Activated CD4-positive, alpha-beta memory T cell treated with anti-CD3 and anti-CD28 coated beads, Interleukin-2, amount 10 ng/mL, durations not matched to agents 7 days and 5 days (primary cell): ENCODE results near the gene ETFDH. TPM values are rescaled to one million over a fixed set of nuclear protein-coding genes. Genes with fewer than 3 reads are reported as not detected.
"Not testable (repeated sequence)": the region's sequence is repeated elsewhere in the genome, so short reads cannot be mapped to it uniquely, and the experiment has no call there.

ENCODE experiments used
- CTCF ChIA-PET: fragments of 350-600 bp; sonication (Branson Sonifier 250); formaldehyde crosslinking; loops from one replicate; lab custom pipeline; 2021; ENCODE audit warnings: antibody characterized with exemption, inconsistent platforms; lab: Charles Lee
- POLR2A ChIA-PET: fragments of 350-600 bp; sonication (Branson Sonifier 250); formaldehyde crosslinking; loops from one replicate; lab custom pipeline; 2021; ENCODE audit warnings: antibody characterized with exemption; lab: Charles Lee
- DNase-seq: peaks from one replicate; pipeline ENCODE4 v3.0.0-alpha.2; 2020
- H3K27ac Mint-ChIP-seq: one replicate; pipeline ENCODE4 v1.8.0; 2021; ENCODE audit warnings: mild to moderate bottlenecking, mixed read lengths
- H3K27me3 Mint-ChIP-seq: one replicate; pipeline ENCODE4 v1.8.0; 2021; ENCODE audit warnings: mixed read lengths
- H3K36me3 Mint-ChIP-seq: one replicate; pipeline ENCODE4 v1.8.0; 2021; ENCODE audit warnings: low read depth, mixed read lengths
- H3K4me1 Mint-ChIP-seq: one replicate; pipeline ENCODE4 v1.8.0; 2021; ENCODE audit warnings: mixed read lengths
- H3K4me3 Mint-ChIP-seq: one replicate; pipeline ENCODE4 v1.8.0; 2021; ENCODE audit warnings: mild to moderate bottlenecking, mixed read lengths
- H3K9me3 Mint-ChIP-seq: one replicate; pipeline ENCODE4 v1.8.0; 2021; ENCODE audit warnings: mixed read lengths
- total RNA-seq, 2 experiments: library from RNA; stranded (reverse); gene quantifications; one replicate each; pipeline ENCODE4 v1.2.3, GENCODE V29; 2021

The ETFDH gene
- 10 to 100 TPM; 22.0 to 24.3 TPM for total RNA-seq

- Mint-ChIP-seq H3K27me3 (no peaks in the 10 kb centered on the region), H3K4me1 (peaks cover 32% of the 10 kb centered on the region), H3K4me3 (peak within 1 kb of the TSS; percentile 84), H3K27ac (peak within 1 kb of the TSS; percentile 90), H3K36me3 (peaks cover 13% of the 10 kb centered on the region), H3K9me3 (no peaks in the 10 kb centered on the region)
- ChIA-PET POLR2A (interaction anchor here (0.9 to 2.3 kb wide), 4 partner anchors 41 to 97 kb away, joined by 3 to 13 read pairs (median 4); partner anchors contain the start of gene PPID), CTCF (interaction anchor here (0.8 to 2.2 kb wide), 3 partner anchors 9 to 531 kb away, joined by 3 to 7 read pairs (median 3); no protein-coding TSS in a partner anchor)
- peak; percentile 99 for DNase-seq
These were observed at the start of gene ETFDH for GRCh38 chr4:158671915-158672806. Gene ETFDH (plus strand): TSS chr4:158672296. CDS start chr4:158672457, 161 bp downstream.

- H3K4me1 Mint-ChIP-seq, result no peaks in the 10 kb centered on the region
- no peaks in the 10 kb centered on the region for H3K9me3 Mint-ChIP-seq
- H3K4me3 Mint-ChIP-seq, result no peak overlapping the region
- peaks cover 13% of the 10 kb centered on the region for H3K27me3 Mint-ChIP-seq
- no peaks in the 10 kb centered on the region for H3K36me3 Mint-ChIP-seq
- H3K27ac Mint-ChIP-seq, result no peak overlapping the region
- DNase-seq, result no peak
- POLR2A ChIA-PET, result no interaction called here
- CTCF ChIA-PET, result interaction anchor here (1.0 to 2.0 kb wide), 2 partner anchors 196 to 370 kb away, joined by 3 to 5 read pairs; no protein-coding TSS in a partner anchor
These were observed 47.1 kb upstream of the ETFDH start for GRCh38 chr4:158624889-158625478.

- ChIA-PET POLR2A (no interaction called here), CTCF (interaction anchor here (1.0 to 2.0 kb wide), 2 partner anchors 196 to 371 kb away, joined by 3 to 5 read pairs; no protein-coding TSS in a partner anchor)
- Mint-ChIP-seq H3K4me3 (no peak overlapping the region), H3K27ac (no peak overlapping the region), H3K4me1 (no peaks in the 10 kb centered on the region), H3K36me3 (no peaks in the 10 kb centered on the region), H3K9me3 (no peaks in the 10 kb centered on the region), H3K27me3 (peaks cover 10% of the 10 kb centered on the region)
- no peak for DNase-seq
These were observed 46.6 kb upstream of the ETFDH start for GRCh38 chr4:158625544-158625943.

- no peaks in the 10 kb centered on the region for H3K4me1 Mint-ChIP-seq
- POLR2A ChIA-PET, result no interaction called here
These were observed 41.2 kb upstream of the ETFDH start for GRCh38 chr4:158630893-158631292.

GRCh38 chr4:158636619-158637018 is 35.5 kb upstream of the ETFDH start:
- Mint-ChIP-seq H3K36me3 (no peaks in the 10 kb centered on the region), H3K4me3 (no peak overlapping the region), H3K4me1 (no peaks in the 10 kb centered on the region), H3K27me3 (peaks cover 23% of the 10 kb centered on the region), H3K9me3 (no peaks in the 10 kb centered on the region), H3K27ac (no peak overlapping the region)
- CTCF ChIA-PET, result no interaction called here
- DNase-seq, result no peak
- POLR2A ChIA-PET, result no interaction called here

More at GRCh38 chr4:158630893-158631292, 41.2 kb upstream of the ETFDH start:
- Mint-ChIP-seq H3K4me3 (no peak overlapping the region), H3K27ac (no peak overlapping the region), H3K9me3 (no peaks in the 10 kb centered on the region), H3K27me3 (peaks cover 21% of the 10 kb centered on the region), H3K36me3 (no peaks in the 10 kb centered on the region)
- DNase-seq, result no peak
- CTCF ChIA-PET, result no interaction called here

GRCh38 chr4:158644356-158644755 is 27.7 kb upstream of the ETFDH start:
- no peak for DNase-seq
- ChIA-PET POLR2A (no interaction called here), CTCF (no interaction called here)
- H3K27ac Mint-ChIP-seq, result no peak overlapping the region
- no peaks in the 10 kb centered on the region for H3K36me3 Mint-ChIP-seq
- no peaks in the 10 kb centered on the region for H3K9me3 Mint-ChIP-seq
- H3K27me3 Mint-ChIP-seq, result peaks cover 26% of the 10 kb centered on the region
- H3K4me1 Mint-ChIP-seq, result no peaks in the 10 kb centered on the region
- H3K4me3 Mint-ChIP-seq, result no peak overlapping the region

GRCh38 chr4:158644760-158645159 is 27.3 kb upstream of the ETFDH start:
- H3K27ac Mint-ChIP-seq, result no peak overlapping the region
- H3K4me3 Mint-ChIP-seq, result no peak overlapping the region
- peaks cover 26% of the 10 kb centered on the region for H3K27me3 Mint-ChIP-seq
- no peak for DNase-seq
- H3K4me1 Mint-ChIP-seq, result no peaks in the 10 kb centered on the region
- H3K9me3 Mint-ChIP-seq, result no peaks in the 10 kb centered on the region
- CTCF ChIA-PET, result no interaction called here
- no peaks in the 10 kb centered on the region for H3K36me3 Mint-ChIP-seq
- POLR2A ChIA-PET, result no interaction called here

- no peak overlapping the region for H3K27ac Mint-ChIP-seq
- no peak overlapping the region for H3K4me3 Mint-ChIP-seq
- peaks cover 6% of the 10 kb centered on the region for H3K4me1 Mint-ChIP-seq
- peaks cover 17% of the 10 kb centered on the region for H3K27me3 Mint-ChIP-seq
- POLR2A ChIA-PET, result no interaction called here
- no peak for DNase-seq
- H3K36me3 Mint-ChIP-seq, result no peaks in the 10 kb centered on the region
- no peaks in the 10 kb centered on the region for H3K9me3 Mint-ChIP-seq
- CTCF ChIA-PET, result no interaction called here
These were observed 22.9 kb upstream of the ETFDH start for GRCh38 chr4:158649111-158649680.

GRCh38 chr4:158652920-158653319 is 19.2 kb upstream of the ETFDH start:
- Mint-ChIP-seq H3K4me1 (peaks cover 6% of the 10 kb centered on the region), H3K36me3 (no peaks in the 10 kb centered on the region), H3K27ac (no peak overlapping the region), H3K9me3 (no peaks in the 10 kb centered on the region), H3K27me3 (peaks cover 4% of the 10 kb centered on the region), H3K4me3 (no peak overlapping the region)
- no peak for DNase-seq
- POLR2A ChIA-PET, result no interaction called here
- CTCF ChIA-PET, result interaction anchor here (1.3 kb wide), 1 partner anchor 14 kb away, joined by 3 read pairs; no protein-coding TSS in a partner anchor

- Mint-ChIP-seq H3K4me1 (peaks cover 6% of the 10 kb centered on the region), H3K27me3 (peaks cover 3% of the 10 kb centered on the region), H3K36me3 (no peaks in the 10 kb centered on the region), H3K9me3 (no peaks in the 10 kb centered on the region), H3K4me3 (no peak overlapping the region), H3K27ac (no peak overlapping the region)
- DNase-seq, result no peak
- ChIA-PET POLR2A (no interaction called here), CTCF (no interaction called here)
These were observed 15.7 kb upstream of the ETFDH start for GRCh38 chr4:158656439-158656838.

GRCh38 chr4:158657291-158657690 is 14.8 kb upstream of the ETFDH start:
- ChIA-PET CTCF (no interaction called here), POLR2A (no interaction called here)
- Mint-ChIP-seq H3K27me3 (peaks cover 3% of the 10 kb centered on the region), H3K27ac (no peak overlapping the region), H3K4me1 (peaks cover 6% of the 10 kb centered on the region), H3K36me3 (no peaks in the 10 kb centered on the region), H3K9me3 (no peaks in the 10 kb centered on the region), H3K4me3 (no peak overlapping the region)
- DNase-seq, result no peak

- H3K27ac Mint-ChIP-seq, CTCF ChIA-PET, DNase-seq, POLR2A ChIA-PET, H3K4me3 Mint-ChIP-seq, H3K4me1 Mint-ChIP-seq, H3K27me3 Mint-ChIP-seq, H3K9me3 Mint-ChIP-seq: not testable (repeated sequence)
- peaks cover 22% of the 10 kb centered on the region for H3K36me3 Mint-ChIP-seq
These were observed 8.8 kb upstream of the ETFDH start for GRCh38 chr4:158663255-158663654.
